22Rv1 (cell line): Measurements from ENCODE around the gene ACOT4.

Experiments used
- CTCF ChIP-seq: fragments of 450-650 bp; IDR thresholded peaks from 2 replicates; pipeline ENCODE4 v1.5.1; 2017; ENCODE audit warnings: mild to moderate bottlenecking
- ZFX ChIP-seq: fragments of 450-650 bp; IDR thresholded peaks from 2 replicates; pipeline ENCODE4 v1.6.1; 2017; ENCODE audit warnings: antibody characterized with exemption, borderline replicate concordance

- TF ChIP-seq CTCF, result no peak
- no peak for TF ChIP-seq ZFX
These were observed 2.6 kb upstream of the ACOT4 start for GRCh38 chr14:73589116-73589515.
